HG02571 (cell line): ENCODE data around the gene CPED1.

Experiments
- ATAC-seq: cut with Tn5 transposase; IDR thresholded peaks from one replicate; pipeline ENCODE4 v1.9.1; 2021; ENCODE audit warnings: mild to moderate bottlenecking, moderate library complexity; ENCODE audit not compliant: unreplicated experiment

The CPED1 gene

GRCh38 chr7:121137580-121137979, 149.1 kb downstream of the CPED1 start:
- ATAC-seq, result no peak

GRCh38 chr7:121138262-121138933, 149.9 kb downstream of the CPED1 start:
- ATAC-seq, result peak; percentile 100

DNA sequence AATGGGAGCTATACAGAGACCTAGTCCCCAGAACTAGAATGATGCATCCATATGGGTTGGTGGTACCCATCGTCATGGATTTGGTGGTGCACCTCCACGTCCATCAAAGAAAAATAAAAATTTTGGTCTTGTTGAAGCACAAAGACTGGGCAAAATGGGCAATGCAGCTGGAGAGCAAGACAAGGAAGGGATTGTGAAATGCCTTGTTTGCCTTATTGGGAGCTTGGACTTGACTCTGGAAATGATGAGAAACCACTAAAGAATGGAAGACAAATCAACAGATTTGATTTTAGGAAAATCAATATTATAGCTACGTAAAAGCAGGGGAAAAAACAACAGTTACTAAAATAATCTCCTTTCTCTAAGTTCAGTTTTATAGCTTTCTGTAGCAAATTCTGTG, 150.9 kb downstream of the CPED1 start:
- ATAC-seq, result no peak

DNA sequence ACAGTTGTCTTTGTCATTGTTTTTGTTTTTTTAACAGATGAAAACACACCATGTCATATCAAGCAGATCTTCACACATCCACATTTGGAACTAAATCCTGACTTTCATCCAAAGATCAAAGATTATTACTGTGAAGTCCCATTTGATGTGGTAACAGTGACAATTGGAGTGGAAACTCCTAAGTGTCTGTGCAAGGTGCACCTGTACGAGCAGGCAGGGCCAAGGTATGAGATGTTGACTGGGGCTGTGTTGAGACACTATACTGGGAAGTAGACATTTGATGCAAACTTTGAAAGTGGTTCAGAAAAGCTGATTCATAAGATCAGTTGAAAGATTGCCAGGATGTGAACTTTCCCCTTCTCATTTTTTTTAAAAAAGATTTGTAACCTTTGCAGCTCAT, 152.3 kb downstream of the CPED1 start:
- no peak for ATAC-seq

DNA sequence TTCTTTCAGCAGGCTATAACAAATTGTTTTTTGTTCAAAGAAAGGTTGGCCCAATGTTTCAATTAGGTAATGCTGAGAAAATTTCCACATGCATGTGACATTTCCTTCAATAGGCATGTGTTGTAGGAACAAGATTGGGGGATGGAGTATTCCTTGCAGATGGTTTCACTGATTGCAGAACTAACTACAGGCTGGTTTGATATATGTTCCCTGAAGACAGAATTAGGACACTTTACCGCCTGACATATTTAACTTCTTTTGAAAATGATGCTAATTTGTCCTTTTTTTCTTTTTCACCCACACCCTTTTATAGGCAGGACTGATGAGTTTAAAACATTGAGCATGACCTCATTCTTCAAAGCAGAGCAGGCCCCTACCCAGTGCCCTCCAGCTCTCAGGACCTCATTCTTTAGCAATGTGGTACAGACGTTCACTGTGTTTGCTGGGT, 163.3 kb downstream of the CPED1 start:
- ATAC-seq, result no peak

GRCh38 chr7:121153411-121153810, 164.9 kb downstream of the CPED1 start:
- ATAC-seq, result no peak

DNA sequence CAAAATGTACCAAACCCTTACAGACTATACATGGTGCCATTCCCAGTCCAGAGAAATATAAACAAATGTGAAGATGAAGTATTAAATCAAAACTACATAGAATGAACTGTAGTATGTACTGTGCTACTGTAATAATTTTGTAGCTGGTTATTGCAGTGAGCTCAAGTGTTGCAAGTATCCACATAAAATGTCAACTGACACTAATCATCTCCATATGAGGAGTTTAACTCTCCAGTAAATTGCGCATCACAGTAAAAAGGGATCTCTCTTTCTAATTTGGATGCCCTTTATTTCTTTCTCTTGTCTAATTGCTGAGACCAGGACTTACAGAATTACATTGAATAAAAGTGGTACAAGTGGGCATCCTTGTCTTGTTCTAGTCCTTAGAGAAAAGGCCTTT, 165.5 kb downstream of the CPED1 start:
- ATAC-seq, result no peak

DNA sequence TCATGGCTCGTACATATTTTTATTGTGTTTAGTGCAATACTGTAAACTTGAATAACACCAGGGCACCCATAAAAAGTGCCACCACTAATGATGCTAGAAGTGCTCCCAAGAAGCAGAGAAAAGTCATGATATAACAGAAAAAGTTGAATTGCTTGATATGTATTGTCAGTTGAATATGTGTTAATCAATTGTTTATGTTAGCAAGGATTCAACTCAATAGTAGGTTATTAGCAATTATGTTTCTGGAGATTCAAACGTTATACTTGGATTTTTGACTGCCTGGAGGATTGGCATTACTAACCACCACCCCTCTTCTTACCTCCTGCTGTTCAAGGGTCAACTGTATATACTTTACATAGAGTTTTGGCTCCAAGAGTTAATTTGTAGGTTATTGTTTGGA, 168.3 kb downstream of the CPED1 start:
- ATAC-seq, result no peak

GRCh38 chr7:121157341-121157751, 168.8 kb downstream of the CPED1 start:
- ATAC-seq, result no peak

GRCh38 chr7:121157885-121158590, 169.5 kb downstream of the CPED1 start:
- no peak for ATAC-seq

GRCh38 chr7:121158665-121159064, 170.2 kb downstream of the CPED1 start:
- ATAC-seq, result no peak

- ATAC-seq, result no peak
Observed at GRCh38 chr7:121159553-121159952, 171.0 kb downstream of the CPED1 start.

- ATAC-seq, result no peak
Observed at GRCh38 chr7:121160150-121161008, 171.9 kb downstream of the CPED1 start.

DNA sequence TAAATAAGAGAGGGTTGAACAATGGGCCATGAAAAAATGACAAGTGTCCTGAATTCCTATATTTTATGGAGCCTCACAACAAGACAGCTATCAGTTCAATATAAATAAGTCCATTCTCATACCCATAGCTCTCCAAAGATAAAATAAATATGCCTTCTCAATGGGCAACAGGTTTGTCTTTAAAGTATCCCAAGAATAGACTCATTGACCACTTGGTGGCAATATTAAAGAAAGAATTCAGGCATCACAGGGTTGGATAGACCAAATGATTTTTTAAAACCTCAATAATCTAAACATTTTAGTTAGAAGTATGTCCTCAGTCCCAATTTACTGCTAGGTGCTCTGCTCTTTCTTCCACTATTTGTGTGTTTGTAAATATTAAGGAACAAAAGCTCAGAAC, 175.2 kb downstream of the CPED1 start:
- ATAC-seq, result no peak

- no peak for ATAC-seq
Observed at GRCh38 chr7:121164247-121164646, 175.7 kb downstream of the CPED1 start.

DNA sequence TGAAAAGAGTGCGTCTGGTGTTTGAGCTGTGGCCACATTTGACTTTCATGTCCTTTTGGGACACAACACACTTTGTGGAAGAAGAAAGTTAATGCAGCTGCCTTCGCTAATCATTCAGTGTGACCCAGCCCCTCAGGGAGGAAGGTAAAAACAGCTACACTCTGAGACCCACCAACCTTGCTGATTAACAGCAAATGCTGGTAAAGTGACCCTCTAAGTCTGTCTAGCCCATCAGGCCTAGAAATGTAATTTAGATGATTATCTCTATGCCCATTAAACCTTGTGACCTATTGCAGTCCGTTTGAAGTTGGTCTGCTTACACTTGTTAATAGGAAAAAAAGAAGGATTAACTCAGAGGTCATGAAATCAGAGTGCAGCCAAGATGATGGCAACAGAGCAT, 178.4 kb downstream of the CPED1 start:
- no peak for ATAC-seq

- ATAC-seq, result no peak
Observed at GRCh38 chr7:121167971-121168370, 179.5 kb downstream of the CPED1 start.

DNA sequence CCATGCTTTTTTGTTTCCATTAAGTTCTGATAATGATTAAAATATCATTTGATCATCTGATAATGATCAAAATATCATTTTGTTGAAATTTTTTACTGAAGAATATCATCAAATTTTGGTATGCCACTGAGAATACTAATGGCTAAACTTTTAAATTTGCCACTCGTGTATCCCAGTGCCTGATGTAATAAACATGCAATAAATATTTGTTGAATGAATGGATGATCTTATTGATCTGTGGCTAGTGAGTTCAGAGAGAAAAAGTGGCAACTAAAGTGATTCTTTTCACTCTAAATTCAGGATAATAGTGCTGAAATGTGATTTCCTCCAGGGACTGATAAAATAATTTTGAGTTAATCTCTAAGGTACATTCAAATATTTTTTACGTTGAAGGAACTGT, 181.0 kb downstream of the CPED1 start:
- no peak for ATAC-seq

DNA sequence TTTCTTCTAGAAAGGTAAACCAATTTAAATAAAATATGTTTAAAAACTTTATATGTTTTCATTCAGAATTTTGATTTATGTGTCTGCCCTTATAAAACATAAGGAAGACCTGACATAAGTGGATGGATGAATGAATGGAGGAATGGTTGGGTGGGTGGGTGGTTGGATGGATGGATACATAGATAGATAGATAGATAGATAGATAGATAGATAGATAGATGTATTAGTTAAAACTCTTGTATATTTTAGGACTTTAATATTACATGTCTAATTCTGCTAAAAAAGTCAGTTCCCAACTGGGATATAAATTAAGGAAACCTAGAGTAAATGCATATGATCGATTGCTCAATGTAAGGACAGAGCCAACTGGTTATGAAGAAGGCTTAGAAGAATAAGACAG, 184.0 kb downstream of the CPED1 start:
- ATAC-seq, result no peak

DNA sequence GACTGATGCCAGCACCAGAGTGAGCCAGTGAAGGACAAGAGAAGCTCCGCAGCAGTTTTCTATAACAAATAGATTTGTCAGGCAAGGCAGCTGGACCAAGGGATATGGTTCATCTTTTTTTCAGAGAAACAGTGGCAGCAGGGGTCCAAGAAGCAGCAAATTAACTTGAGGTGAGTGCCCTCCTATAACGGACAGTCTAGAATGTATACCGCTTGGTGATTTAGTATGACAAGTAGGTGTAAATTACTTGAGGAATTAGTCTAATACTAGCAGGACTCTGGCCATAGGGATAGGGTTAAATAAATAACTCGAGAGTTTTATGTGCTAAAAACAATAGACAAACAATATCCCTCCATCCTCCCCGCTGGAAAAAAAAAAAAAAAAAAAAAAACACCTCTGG, 187.3 kb downstream of the CPED1 start:
- no peak for ATAC-seq

DNA sequence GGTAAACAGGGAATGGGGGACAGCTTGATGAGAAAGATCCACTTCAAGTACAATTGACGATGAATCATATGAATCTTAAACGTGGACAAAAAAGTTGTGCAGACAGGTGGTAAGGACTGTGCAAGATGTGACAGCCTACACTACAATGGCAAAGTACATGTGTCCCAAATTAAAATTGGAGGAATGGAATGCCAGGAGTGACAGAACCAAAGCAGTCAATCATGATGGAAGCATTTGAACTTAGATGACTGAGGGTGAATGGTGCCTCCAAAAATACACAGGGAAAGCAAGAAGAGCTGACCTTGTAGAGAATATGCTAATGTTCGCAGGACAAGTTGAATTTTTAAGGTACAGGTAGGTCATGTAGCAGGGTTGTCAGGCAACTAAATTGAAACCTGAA, 189.9 kb downstream of the CPED1 start:
- no peak for ATAC-seq
